Liver (tissue), 9 donors: Measurements from ENCODE around the gene PLCB3. TPM values are rescaled to one million over a fixed set of nuclear protein-coding genes. Genes with fewer than 3 reads are reported as not detected.

Source experiments
- DNase-seq: peaks from one replicate; pipeline ENCODE4 v3.0.0-alpha.2; 2017; ENCODE audit warnings: low spot score
- H3K27ac ChIP-seq, 2 donors: one replicate each; pipeline ENCODE4 v1.7.0; 2013; ENCODE audit warnings: inconsistent platforms in 2 of 2, low read length in 2 of 2, control low read depth in 1 of 2, low read depth in 1 of 2, mild to moderate bottlenecking in 1 of 2
- H3K27me3 ChIP-seq, 4 donors: one replicate each; pipeline versions ENCODE4 v1.6.1 to v1.7.0; 2013; ENCODE audit warnings: low read length in 3 of 4, inconsistent platforms in 1 of 4, mild to moderate bottlenecking in 1 of 4, moderate library complexity in 1 of 4; ENCODE audit not compliant: control insufficient read depth in 4 of 4, insufficient read depth in 4 of 4
- H3K36me3 ChIP-seq, 4 donors: one replicate each; pipeline versions ENCODE4 v1.6.1 to v1.7.0; 2013; ENCODE audit warnings: low read length in 3 of 4, mild to moderate bottlenecking in 3 of 4, low read depth in 1 of 4, moderate library complexity in 1 of 4; ENCODE audit not compliant: control insufficient read depth in 4 of 4, insufficient read depth in 3 of 4
- H3K4me1 ChIP-seq, 4 donors: one replicate each; pipeline versions ENCODE4 v1.6.1 to v1.7.0; 2013; ENCODE audit warnings: low read length in 3 of 4, mild to moderate bottlenecking in 3 of 4, moderate library complexity in 1 of 4; ENCODE audit not compliant: control insufficient read depth in 4 of 4, insufficient read depth in 4 of 4
- H3K4me3 ChIP-seq, 3 donors: one replicate each; pipeline versions ENCODE4 v1.6.1 to v1.7.0; 2013; ENCODE audit warnings: low read length in 3 of 3, control low read depth in 1 of 3, low read depth in 1 of 3, mild to moderate bottlenecking in 1 of 3
- H3K9ac ChIP-seq, 2 donors: one replicate each; pipeline ENCODE4 v1.7.0; 2013; ENCODE audit warnings: low read length in 2 of 2, mild to moderate bottlenecking in 2 of 2, moderate library complexity in 2 of 2, control low read depth in 1 of 2, low read depth in 1 of 2
- H3K9me3 ChIP-seq, 4 donors: one replicate each; pipeline versions ENCODE4 v1.6.1 to v1.7.0; 2013; ENCODE audit warnings: low read length in 3 of 4; ENCODE audit not compliant: control insufficient read depth in 4 of 4
- ATF3 ChIP-seq: IDR thresholded peaks from 2 replicates; pipeline ENCODE4 v1.6.1; 2016; ENCODE audit warnings: antibody characterized with exemption
- CTCF ChIP-seq: fragments of 150-350 bp; IDR thresholded peaks from 2 replicates; pipeline ENCODE4 v1.5.1; 2017; ENCODE audit warnings: improper control_type of control experiment, low read depth, low read length; ENCODE audit not compliant: missing input control
- EGR1 ChIP-seq, 2 donors: IDR thresholded peaks; 2 replicates each; pipeline ENCODE4 v1.6.1; 2016 to 2018; ENCODE audit warnings: antibody characterized with exemption in 2 of 2, low read depth in 2 of 2
- FOXA1 ChIP-seq: IDR thresholded peaks from 2 replicates; pipeline ENCODE4 v1.6.1; 2016; ENCODE audit warnings: antibody characterized with exemption
- FOXA2 ChIP-seq: IDR thresholded peaks from 2 replicates; pipeline ENCODE4 v1.6.1; 2016; ENCODE audit warnings: antibody characterized with exemption
- GABPA ChIP-seq, 2 donors: IDR thresholded peaks in 1 of 2; conservative IDR thresholded peaks in 1 of 2; 2 replicates each; pipeline ENCODE4 v1.6.1; 2016; ENCODE audit warnings: antibody characterized with exemption in 2 of 2, mild to moderate bottlenecking in 1 of 2, moderate library complexity in 1 of 2
- HNF4A ChIP-seq, 2 donors: conservative IDR thresholded peaks; 2 replicates each; pipeline ENCODE4 v1.6.1; 2016; ENCODE audit warnings: antibody characterized with exemption in 2 of 2, mild to moderate bottlenecking in 2 of 2
- HNF4G ChIP-seq: IDR thresholded peaks from 2 replicates; pipeline ENCODE4 v1.6.1; 2016; ENCODE audit warnings: antibody characterized with exemption
- JUND ChIP-seq, 2 donors: IDR thresholded peaks; 2 replicates each; pipeline ENCODE4 v1.6.1; 2016; ENCODE audit warnings: antibody characterized with exemption in 2 of 2
- MAX ChIP-seq: IDR thresholded peaks from 2 replicates; pipeline ENCODE4 v1.6.1; 2016; ENCODE audit warnings: antibody characterized with exemption
- NR2F2 ChIP-seq: IDR thresholded peaks from 2 replicates; pipeline ENCODE4 v1.6.1; 2016; ENCODE audit warnings: antibody characterized with exemption
- RAD21 ChIP-seq, 2 donors: IDR thresholded peaks; 2 replicates each; pipeline ENCODE4 v1.6.1; 2016; ENCODE audit warnings: antibody characterized with exemption in 2 of 2, mild to moderate bottlenecking in 2 of 2
- REST ChIP-seq: IDR thresholded peaks from 2 replicates; pipeline ENCODE4 v1.6.1; 2016; ENCODE audit warnings: antibody characterized with exemption, mild to moderate bottlenecking
- RXRA ChIP-seq, 2 donors: IDR thresholded peaks; 2 replicates each; pipeline ENCODE4 v1.6.1; 2017 to 2018; ENCODE audit warnings: antibody characterized with exemption in 2 of 2, mild to moderate bottlenecking in 1 of 2
- SP1 ChIP-seq: IDR thresholded peaks from 2 replicates; pipeline ENCODE4 v1.6.1; 2018; ENCODE audit warnings: antibody characterized with exemption, mild to moderate bottlenecking
- TAF1 ChIP-seq: conservative IDR thresholded peaks from 2 replicates; pipeline ENCODE4 v1.6.1; 2016; ENCODE audit warnings: antibody characterized with exemption, mild to moderate bottlenecking
- YY1 ChIP-seq: IDR thresholded peaks from 2 replicates; pipeline ENCODE4 v1.6.1; 2016; ENCODE audit warnings: antibody characterized with exemption, mild to moderate bottlenecking
- ZBTB33 ChIP-seq: IDR thresholded peaks from 2 replicates; pipeline ENCODE4 v1.6.1; 2016; ENCODE audit warnings: antibody characterized with exemption
- WGBS: extraction: QIAGEN DNeasy Blood & Tissue Kit; methylation state at CpG from one replicate; pipeline ENCODE4 v1.1.7; 2013; 5-methylcytosine and 5-hydroxymethylcytosine counted together
- polyA plus RNA-seq, 2 donors: library from polyadenylated mRNA; stranded (reverse) in 1 of 2; unstranded in 1 of 2; fragments of 200-250 nt in 1 of 2; fragments of >200 nt in 1 of 2; fragmentation: Nextera tagmentation in 1 of 2; extraction: Ambion mirVana in 1 of 2; gene quantifications; one replicate each; pipeline versions ENCODE4 v1.2.1 to v1.2.3, GENCODE V29; 2013 to 2015
- total RNA-seq, 2 donors: library from RNA; depleted of rRNA; stranded (reverse); fragments of >200 nt; gene quantifications; one replicate each; pipeline ENCODE4 v1.2.3, GENCODE V29; 2014
- donor health status: healthy.
- donor health status: healthy.
- donor health status: healthy.
- donor health status: healthy.
- donor health status: healthy.

The PLCB3 gene
- total and polyA plus RNA-seq, 4 donors: 0.79 to 8.5 (median 5.4) TPM

- TF ChIP-seq YY1 (no peak), EGR1 (IDR thresholded peaks at IDR 0.05; ENCODE audit: low read depth in 2 of 2) (no peak), CTCF (no peak), FOXA1 (no peak), SP1 (no peak), ZBTB33 (no peak), RAD21 (IDR thresholded peaks at IDR 0.05) (no peak)
- peak overlapping the region in 1 of 2 donors; percentile 3 for H3K9ac ChIP-seq
- 93% methylated on average over 3 of the region's 3 CpGs for WGBS
These were observed 31.8 kb downstream of the PLCB3 start for GRCh38 chr11:64283092-64283491.

GRCh38 chr11:64284048-64284961, 33.0 kb downstream of the PLCB3 start, which contains the start of gene BAD:
BAD (minus strand) TSS chr11:64284665; CDS start chr11:64284368, 297 bp downstream.
- H3K9ac ChIP-seq: peak within 1 kb of the TSS; percentile 81 to 83
- peak within 1 kb of the TSS; percentile 94 to 99 for H3K27ac ChIP-seq
- peak; percentile 97 for DNase-seq
- peaks cover 0 to 4% (median 0%) of the 10 kb centered on the region in 4 donors for H3K36me3 ChIP-seq
- H3K27me3 ChIP-seq: no peaks in the 10 kb centered on the region
- peaks cover 2 to 32% (median 23%) of the 10 kb centered on the region in 4 donors for H3K4me1 ChIP-seq
- WGBS: 3% methylated on average over 44 of the region's 44 CpGs
- TF ChIP-seq JUND (IDR thresholded peaks at IDR 0.05) (no peak), SP1 (peak; percentile 74), TAF1 (no peak), GABPA (IDR thresholded peaks at IDR 0.05 in 1 of 2, conservative IDR thresholded peaks at IDR 0.05 in 1 of 2) (peak in 1 of 2 donors; percentile 63), RAD21 (IDR thresholded peaks at IDR 0.05) (no peak), YY1 (no peak), RXRA (IDR thresholded peaks at IDR 0.05) (peak; percentile 85 to 92), ATF3 (no peak), REST (no peak), HNF4G (no peak), FOXA2 (no peak), ZBTB33 (no peak), EGR1 (IDR thresholded peaks at IDR 0.05; ENCODE audit: low read depth in 2 of 2) (no peak), FOXA1 (no peak), MAX (no peak), HNF4A (conservative IDR thresholded peaks at IDR 0.05) (peak; percentile 5 to 25), CTCF (no peak), NR2F2 (peak; percentile 69)
- no peaks in the 10 kb centered on the region for H3K9me3 ChIP-seq
- peak within 1 kb of the TSS; percentile 69 to 87 (median 87) for H3K4me3 ChIP-seq

More at GRCh38 chr11:64283092-64283491, 31.8 kb downstream of the PLCB3 start:
- no peak overlapping the region for H3K4me3 ChIP-seq
- H3K36me3 ChIP-seq: peaks cover 0 to 11% (median 4%) of the 10 kb centered on the region in 4 donors
- H3K27me3 ChIP-seq: no peaks in the 10 kb centered on the region
- H3K9me3 ChIP-seq: no peaks in the 10 kb centered on the region
- H3K27ac ChIP-seq: no peak overlapping the region
- DNase-seq: no peak
- peaks cover 2 to 27% (median 23%) of the 10 kb centered on the region in 4 donors for H3K4me1 ChIP-seq
